Transverse colon (tissue), 3 donors: ENCODE results near the gene CDKAL1.

ENCODE experiments used
- POLR2A ChIP-seq: fragments of 450-650 bp; IDR thresholded peaks from one replicate; pipeline ENCODE4 v1.6.1; 2016; ENCODE audit warnings: antibody characterized with exemption, mild to moderate bottlenecking, moderate library complexity
- TF ChIP-seq, protein P1 (sequence below), 5 experiments: fragments of 200-600 bp in 3 of 5; fragments of 450-650 bp in 2 of 5; sonication (generic) in 3 of 5; IDR thresholded peaks; 1 replicate in 2 of 5; 2 replicates in 3 of 5; pipeline ENCODE4 v1.5.1; 2016 to 2017; ENCODE audit warnings: antibody characterized with exemption in 5 of 5, inconsistent platforms in 3 of 5, mild to moderate bottlenecking in 2 of 5, moderate library complexity in 1 of 5

DNA sequence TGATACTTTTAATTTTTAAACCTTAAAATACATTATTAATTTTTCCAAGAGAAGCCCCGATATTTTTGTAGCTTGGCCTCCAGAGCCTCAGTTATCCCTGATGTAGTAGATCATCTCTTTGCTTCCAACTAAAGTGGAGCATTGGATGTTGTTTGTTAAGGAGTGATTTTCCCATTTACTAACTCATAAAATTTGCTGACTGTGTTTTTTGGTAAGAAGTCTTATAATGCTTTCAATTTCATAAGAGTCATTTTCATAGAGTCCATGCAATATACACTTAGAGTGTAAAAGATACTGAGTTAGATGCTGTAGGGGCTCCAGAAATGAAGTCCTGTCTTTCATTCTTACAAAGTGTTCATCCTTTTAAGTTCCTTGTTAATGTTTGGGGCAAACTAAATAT is 46.8 kb downstream of the CDKAL1 start:
- TF ChIP-seq, protein P1, sequence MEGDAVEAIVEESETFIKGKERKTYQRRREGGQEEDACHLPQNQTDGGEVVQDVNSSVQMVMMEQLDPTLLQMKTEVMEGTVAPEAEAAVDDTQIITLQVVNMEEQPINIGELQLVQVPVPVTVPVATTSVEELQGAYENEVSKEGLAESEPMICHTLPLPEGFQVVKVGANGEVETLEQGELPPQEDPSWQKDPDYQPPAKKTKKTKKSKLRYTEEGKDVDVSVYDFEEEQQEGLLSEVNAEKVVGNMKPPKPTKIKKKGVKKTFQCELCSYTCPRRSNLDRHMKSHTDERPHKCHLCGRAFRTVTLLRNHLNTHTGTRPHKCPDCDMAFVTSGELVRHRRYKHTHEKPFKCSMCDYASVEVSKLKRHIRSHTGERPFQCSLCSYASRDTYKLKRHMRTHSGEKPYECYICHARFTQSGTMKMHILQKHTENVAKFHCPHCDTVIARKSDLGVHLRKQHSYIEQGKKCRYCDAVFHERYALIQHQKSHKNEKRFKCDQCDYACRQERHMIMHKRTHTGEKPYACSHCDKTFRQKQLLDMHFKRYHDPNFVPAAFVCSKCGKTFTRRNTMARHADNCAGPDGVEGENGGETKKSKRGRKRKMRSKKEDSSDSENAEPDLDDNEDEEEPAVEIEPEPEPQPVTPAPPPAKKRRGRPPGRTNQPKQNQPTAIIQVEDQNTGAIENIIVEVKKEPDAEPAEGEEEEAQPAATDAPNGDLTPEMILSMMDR (IDR thresholded peaks at IDR 0.05), result no peak
- TF ChIP-seq POLR2A, result no peak
